ENCODE measurements around the gene CCR6. TPM values are rescaled to one million over a fixed set of nuclear protein-coding genes. Genes with fewer than 3 reads are reported as not detected.

Gene CCR6
- total and polyA plus RNA-seq, 2 of the 8 experiments (the other 6 are each of a cell fraction or from before 2014, with no cell fraction given): 0.06 TPM; not detected in 1

- peak; percentile 20 for TF ChIP-seq CHD7 (IDR thresholded peaks at IDR 0.05; ENCODE audit: insufficient replicate concordance, low read length)
- peak; percentile 42; the same call in 1 of the 2 replicates for TF ChIP-seq E2F6 (IDR thresholded peaks at IDR 0.05)
- peak; percentile 66 for TF ChIP-seq SP1 (IDR thresholded peaks at IDR 0.05; ENCODE audit: low read depth, low read length)
- TF ChIP-seq POLR2AphosphoS5 (IDR thresholded peaks at IDR 0.05; ENCODE audit: low read depth, low read length): peak; percentile 48; the same call in 1 of the 2 replicates
- TF ChIP-seq RAD21 (IDR thresholded peaks at IDR 0.05 in 1 of 2, conservative IDR thresholded peaks at IDR 0.05 in 1 of 2; ENCODE audit: low read depth in 2 of 2, low read length in 2 of 2): no peak; a peak in 1 of 4 replicates
- TF ChIP-seq SIRT6 (IDR thresholded peaks at IDR 0.05; ENCODE audit: low read length): no peak
- TF ChIP-seq RBBP5 (IDR thresholded peaks at IDR 0.05; ENCODE audit: borderline replicate concordance, low read depth, low read length): 0 out of 2 replicates have a peak, but pooled peaks have one; percentile 45
- TF ChIP-seq NANOG (IDR thresholded peaks at IDR 0.05; ENCODE audit: insufficient read depth, low read depth, low read length, poor library complexity, severe bottlenecking): peak; percentile 86
These were observed 40.6 kb downstream of the CCR6 start (continued) for GRCh38 chr6:167163476-167164011.

All from H1 (cell line).